HCT116 (cell line): Measurements from ENCODE around the gene CELA2B. TPM values are rescaled to one million over a fixed set of nuclear protein-coding genes. Genes with fewer than 3 reads are reported as not detected.
"Not testable (repeated sequence)": the region's sequence is repeated elsewhere in the genome, so short reads cannot be mapped to it uniquely, and the experiment has no call there.

Experiments used
- ATAC-seq: fragments of 200-7000 bp; cut with Tn5 transposase; 2 replicates; pipeline ENCODE4 v1.9.1; 2020; ENCODE audit warnings: mild to moderate bottlenecking, moderate library complexity
- BruUV-seq: library from RNA; stranded (reverse); fragments of 400-500 nt; replicated peaks from 2 replicates; lab custom pipeline; 2021; lab: Mats Ljungman, UMichigan
- CTCF ChIA-PET: fragments of 300-600 bp; sonication (Branson Sonifier 250); formaldehyde crosslinking; loops from one replicate; lab custom pipeline; 2021; ENCODE audit warnings: antibody characterized with exemption; lab: Charles Lee
- POLR2A ChIA-PET: fragments of 300-600, 350-600 bp; sonication (Branson Sonifier 250); formaldehyde crosslinking; loops from one replicate; lab custom pipeline; 2021; ENCODE audit warnings: antibody characterized with exemption; lab: Charles Lee
- RAD21 ChIA-PET, 2 experiments: fragments of 300-600 bp; sonication (Branson Sonifier 250); formaldehyde crosslinking; loops; one replicate each; lab custom pipeline; 2023; ENCODE audit warnings: low total read pairs in 2 of 2; ENCODE audit not compliant: uncharacterized antibody in 2 of 2, unreplicated experiment in 2 of 2, low non-redundant PET in 1 of 2; lab: Charles Lee
- DNase-seq: peaks from one replicate; pipeline ENCODE4 v3.0.0-alpha.2; 2010; ENCODE audit warnings: low read depth, low spot score
- H2AFZ ChIP-seq: fragments of 200-600 bp; shearing (Covaris generic), sonication (generic); 2 replicates; pipeline ENCODE4 v1.6.1; 2017; ENCODE audit warnings: low read depth, mixed run types, mixed read lengths, antibody characterized with exemption, low read length; ENCODE audit not compliant: poor library complexity, severe bottlenecking
- H3K27ac ChIP-seq: 2 replicates; pipeline ENCODE4 v1.5.1; 2012; ENCODE audit warnings: low read depth, low read length
- H3K27me3 ChIP-seq: fragments of 200-600 bp; sonication (generic); 2 replicates; pipeline ENCODE4 v1.6.1; 2016; ENCODE audit warnings: mixed run types, low read length, mixed read lengths; ENCODE audit not compliant: insufficient read depth
- H3K36me3 ChIP-seq, 2 experiments: fragments of 200-500 bp in 1 of 2; fragments of 200-600 bp in 1 of 2; sonication (Bioruptor generic) in 1 of 2; sonication (generic) in 1 of 2; 2 replicates each; pipeline versions ENCODE4 v1.5.1 to v1.6.1; 2014 to 2016; ENCODE audit warnings: low read length in 2 of 2, inconsistent platforms in 1 of 2, mixed read lengths in 1 of 2, mixed run types in 1 of 2; ENCODE audit not compliant: insufficient read depth in 2 of 2, control insufficient read depth in 1 of 2
- H3K4me1 ChIP-seq, 2 experiments: fragments of 200-600 bp in 1 of 2; sonication (generic) in 1 of 2; 2 replicates each; pipeline versions ENCODE4 v1.5.1 to v1.6.1; 2012 to 2017; ENCODE audit warnings: low read length in 2 of 2, inconsistent platforms in 1 of 2, mild to moderate bottlenecking in 1 of 2, mixed read lengths in 1 of 2, mixed run types in 1 of 2, moderate library complexity in 1 of 2; ENCODE audit not compliant: insufficient read depth in 2 of 2, control insufficient read depth in 1 of 2
- H3K4me2 ChIP-seq: fragments of 200-600 bp; sonication (generic); 2 replicates; pipeline ENCODE4 v1.6.1; 2017; ENCODE audit warnings: mixed run types, low read length, mixed read lengths
- H3K4me3 ChIP-seq, 2 experiments: fragments of 200-600 bp in 1 of 2; sonication (generic) in 1 of 2; replicated peaks in 1 of 2; 2 replicates each; pipeline ENCODE4 v1.5.1; 2011 to 2016; ENCODE audit warnings: low read length in 2 of 2, control low read depth in 1 of 2, low read depth in 1 of 2, mild to moderate bottlenecking in 1 of 2, mixed read lengths in 1 of 2, mixed run types in 1 of 2
- H3K79me2 ChIP-seq: fragments of 200-600 bp; sonication (generic); 2 replicates; pipeline ENCODE4 v1.6.1; 2017; ENCODE audit warnings: mild to moderate bottlenecking, mixed run types, low read length, moderate library complexity, mixed read lengths; ENCODE audit not compliant: insufficient read depth
- H3K9ac ChIP-seq: fragments of 200-600 bp; sonication (generic); 2 replicates; pipeline ENCODE4 v1.6.1; 2016; ENCODE audit warnings: low read length, mixed read lengths
- H3K9me2 ChIP-seq: fragments of 200-600 bp; sonication (generic), shearing (Covaris generic); 2 replicates; pipeline ENCODE4 v1.6.1; 2017; ENCODE audit warnings: mixed run types, mild to moderate bottlenecking, moderate library complexity; ENCODE audit not compliant: insufficient read depth
- H3K9me3 ChIP-seq, 2 experiments: fragments of 200-500 bp in 1 of 2; fragments of 200-600 bp in 1 of 2; sonication (Bioruptor generic) in 1 of 2; sonication (generic) in 1 of 2; 2 replicates each; pipeline ENCODE4 v1.6.1; 2014 to 2017; ENCODE audit warnings: low read length in 2 of 2, mixed read lengths in 2 of 2, inconsistent platforms in 1 of 2, low read depth in 1 of 2, mild to moderate bottlenecking in 1 of 2, mixed run types in 1 of 2, moderate library complexity in 1 of 2; ENCODE audit not compliant: control insufficient read depth in 1 of 2, insufficient read depth in 1 of 2
- H4K20me1 ChIP-seq: fragments of 200-600 bp; sonication (generic), shearing (Covaris generic); 2 replicates; pipeline ENCODE4 v1.6.1; 2017; ENCODE audit warnings: mixed run types, mild to moderate bottlenecking, moderate library complexity; ENCODE audit not compliant: insufficient read depth
- CEBPB ChIP-seq: IDR thresholded peaks from 2 replicates; pipeline ENCODE4 v1.6.1; 2012; ENCODE audit warnings: low read depth
- EGR1 ChIP-seq: IDR thresholded peaks from 2 replicates; pipeline ENCODE4 v1.6.1; 2012; ENCODE audit warnings: low read depth
- ELF1 ChIP-seq: IDR thresholded peaks from 2 replicates; pipeline ENCODE4 v1.6.1; 2012; ENCODE audit warnings: low read depth, borderline replicate concordance
- EZH2phosphoT487 ChIP-seq: fragments of 200-600 bp; IDR thresholded peaks from 2 replicates; pipeline ENCODE4 v1.6.1; 2018; ENCODE audit warnings: antibody characterized with exemption, borderline replicate concordance
- FOSL1 ChIP-seq: IDR thresholded peaks from 2 replicates; pipeline ENCODE4 v1.6.1; 2012; ENCODE audit warnings: low read depth
- RAD21 ChIP-seq: IDR thresholded peaks from 2 replicates; pipeline ENCODE4 v1.6.1; 2012; ENCODE audit warnings: low read depth, mild to moderate bottlenecking
- SRF ChIP-seq: IDR thresholded peaks from 2 replicates; pipeline ENCODE4 v1.6.1; 2012; ENCODE audit warnings: low read depth
- YY1 ChIP-seq: IDR thresholded peaks from 2 replicates; pipeline ENCODE4 v1.6.1; 2011; ENCODE audit warnings: low read length, low read depth, moderate library complexity, mild to moderate bottlenecking; ENCODE audit not compliant: insufficient replicate concordance; ENCODE audit errors: extremely low read depth
- ZFX ChIP-seq: fragments of 450-650 bp; IDR thresholded peaks from 2 replicates; pipeline ENCODE4 v1.6.1; 2017
- intact Hi-C: fragments of 100-400 bp; cut with micrococcal nuclease; formaldehyde crosslinking; loops from 2 replicates; pipeline ENCODE4 v1.10.0; 2022
- total RNA-seq: library from RNA; stranded (reverse); gene quantifications from one replicate; pipeline ENCODE4 v1.2.1, GENCODE V29; 2021; ENCODE audit not compliant: unreplicated experiment
- TF ChIP-seq, protein P1 (sequence below): IDR thresholded peaks from 2 replicates; pipeline ENCODE4 v1.6.1; 2012

The CELA2B gene
- total RNA-seq, 1 experiment from 2014 or later = not detected

DNA sequence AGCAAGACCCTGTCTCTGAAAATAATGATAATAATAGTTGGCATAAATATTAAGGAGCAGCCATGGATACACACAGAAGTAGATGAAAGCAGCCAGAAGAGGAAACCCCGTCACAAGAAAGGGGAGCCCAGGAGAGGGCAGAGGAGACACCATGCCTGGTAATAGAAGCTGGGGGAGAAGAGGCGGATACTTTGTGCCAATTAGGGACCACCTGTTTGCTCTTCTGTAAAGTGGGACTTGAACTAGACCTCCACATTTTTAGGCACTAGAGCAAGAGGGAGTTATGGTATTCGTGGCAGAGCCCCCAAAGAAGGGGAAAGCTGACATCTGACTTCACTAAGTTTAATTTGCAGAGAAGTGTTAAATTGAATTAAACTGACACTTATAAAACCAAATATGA, 12.5 kb downstream of the CELA2B start:
- no peak overlapping the region for H2AFZ ChIP-seq
- H3K4me1 ChIP-seq = no peaks in the 10 kb centered on the region
- DNase-seq = no peak
- H3K9me2 ChIP-seq = no peaks in the 10 kb centered on the region
- intact Hi-C loops = no loop called here
- H3K9ac ChIP-seq = no peak overlapping the region
- ChIA-PET RAD21 (no interaction called here), CTCF (no interaction called here), POLR2A (no interaction called here)
- no peak overlapping the region for H3K4me2 ChIP-seq
- no peak overlapping the region for H3K27ac ChIP-seq
- no TSS peak for BruUV-seq
- TF ChIP-seq, protein P1, sequence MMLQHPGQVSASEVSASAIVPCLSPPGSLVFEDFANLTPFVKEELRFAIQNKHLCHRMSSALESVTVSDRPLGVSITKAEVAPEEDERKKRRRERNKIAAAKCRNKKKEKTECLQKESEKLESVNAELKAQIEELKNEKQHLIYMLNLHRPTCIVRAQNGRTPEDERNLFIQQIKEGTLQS = no peak
- TF ChIP-seq ELF1 (no peak), SRF (no peak)
- H3K79me2 ChIP-seq = no peaks in the 10 kb centered on the region
- no peak overlapping the region for H3K4me3 ChIP-seq
- H3K36me3 ChIP-seq = no peaks in the 10 kb centered on the region
- no peaks in the 10 kb centered on the region for H3K9me3 ChIP-seq
- H4K20me1 ChIP-seq = no peaks in the 10 kb centered on the region
- no peaks in the 10 kb centered on the region for H3K27me3 ChIP-seq
- ATAC-seq = no peak

DNA sequence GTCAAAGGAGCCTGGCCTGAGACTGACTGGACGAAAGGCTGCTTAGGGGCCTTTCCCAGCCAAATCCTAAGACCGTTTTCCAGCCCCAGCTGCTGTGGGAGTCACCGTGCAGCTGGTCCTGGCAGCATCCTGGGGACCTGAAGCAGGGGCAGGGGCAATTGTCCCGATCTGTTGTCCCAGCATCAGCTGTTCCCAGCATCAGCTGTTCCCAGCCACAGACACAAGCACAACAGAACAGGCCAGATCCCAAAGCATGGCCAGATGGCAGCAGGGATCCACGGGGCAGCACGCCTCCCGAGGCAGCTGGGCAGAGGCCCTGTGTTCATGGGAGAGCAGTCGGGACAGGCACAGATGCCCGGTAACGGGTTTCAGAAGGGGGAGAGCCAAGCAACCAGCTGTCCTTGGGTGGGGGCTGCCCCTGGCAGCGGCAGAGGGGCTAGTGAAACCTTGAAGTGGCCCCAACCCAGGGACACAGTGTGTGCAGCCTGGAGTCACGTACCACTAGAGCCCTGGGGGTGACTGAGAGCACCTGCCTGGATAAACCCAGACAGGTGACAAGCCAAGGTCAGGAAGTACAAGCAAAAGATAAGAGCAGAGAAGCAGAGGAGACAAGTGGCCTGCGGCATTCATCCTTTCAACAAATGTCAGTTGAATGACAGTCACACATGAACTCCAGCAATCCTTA, 13.3 kb downstream of the CELA2B start:
- H2AFZ ChIP-seq = no peak overlapping the region
- H3K27me3 ChIP-seq = no peaks in the 10 kb centered on the region
- H3K27ac ChIP-seq = no peak overlapping the region
- no peaks in the 10 kb centered on the region for H3K36me3 ChIP-seq
- intact Hi-C loops = no loop called here
- H3K4me2 ChIP-seq = no peak overlapping the region
- no peaks in the 10 kb centered on the region for H4K20me1 ChIP-seq
- no peaks in the 10 kb centered on the region for H3K79me2 ChIP-seq
- POLR2A ChIA-PET = no interaction called here
- TF ChIP-seq FOSL1 (no peak), RAD21 (no peak), ZFX (no peak), EZH2phosphoT487 (no peak), CEBPB (no peak), YY1 (no peak), EGR1 (no peak)
- BruUV-seq = no TSS peak
- H3K4me3 ChIP-seq = no peak overlapping the region
- no peaks in the 10 kb centered on the region for H3K9me3 ChIP-seq
- ATAC-seq (no peak), DNase-seq (no peak)
- RAD21 ChIA-PET = no interaction called here
- no peaks in the 10 kb centered on the region for H3K4me1 ChIP-seq
- CTCF ChIA-PET = no interaction called here
- no peak overlapping the region for H3K9ac ChIP-seq
- H3K9me2 ChIP-seq = no peaks in the 10 kb centered on the region

DNA sequence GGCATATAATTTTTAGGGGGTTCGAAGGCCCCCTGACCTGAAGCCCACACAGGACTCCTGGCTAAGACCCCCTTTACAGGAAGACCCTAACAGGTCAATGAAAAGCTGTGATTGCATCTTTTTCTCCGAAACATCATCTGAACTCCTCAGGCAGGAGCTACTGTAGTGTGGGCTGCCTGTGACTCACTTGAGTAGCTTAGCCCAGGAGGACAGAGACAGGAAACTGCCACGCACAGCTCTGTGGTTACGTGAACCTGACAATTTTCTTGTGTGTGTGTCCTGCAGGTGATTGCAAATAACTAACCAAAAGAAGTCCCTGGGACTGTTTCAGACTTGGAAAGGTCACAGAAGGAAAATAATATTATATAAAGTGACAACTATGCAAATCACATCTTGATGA, 15.1 kb downstream of the CELA2B start:
- ATAC-seq, H4K20me1 ChIP-seq, intact Hi-C loops: not testable (repeated sequence)

More for the DNA sequence above, 15.1 kb downstream of the CELA2B start:
- H3K27ac ChIP-seq, DNase-seq, H3K9ac ChIP-seq, H3K4me1 ChIP-seq, H3K9me2 ChIP-seq, H2AFZ ChIP-seq, POLR2A ChIA-PET, RAD21 ChIA-PET, CTCF ChIA-PET, H3K27me3 ChIP-seq, BruUV-seq, H3K4me3 ChIP-seq, H3K36me3 ChIP-seq, H3K79me2 ChIP-seq, H3K4me2 ChIP-seq, H3K9me3 ChIP-seq: not testable (repeated sequence)
